Activated CD8-positive, alpha-beta memory T cell treated with anti-CD3 and anti-CD28 coated beads, Interleukin-2, amount 50 U/mL, for 48 hours (primary cell): ENCODE measurements around the gene DNAAF5.

Source experiments
- DNase-seq: peaks from one replicate; pipeline ENCODE4 v3.0.0-alpha.2; 2020

Gene DNAAF5

DNA sequence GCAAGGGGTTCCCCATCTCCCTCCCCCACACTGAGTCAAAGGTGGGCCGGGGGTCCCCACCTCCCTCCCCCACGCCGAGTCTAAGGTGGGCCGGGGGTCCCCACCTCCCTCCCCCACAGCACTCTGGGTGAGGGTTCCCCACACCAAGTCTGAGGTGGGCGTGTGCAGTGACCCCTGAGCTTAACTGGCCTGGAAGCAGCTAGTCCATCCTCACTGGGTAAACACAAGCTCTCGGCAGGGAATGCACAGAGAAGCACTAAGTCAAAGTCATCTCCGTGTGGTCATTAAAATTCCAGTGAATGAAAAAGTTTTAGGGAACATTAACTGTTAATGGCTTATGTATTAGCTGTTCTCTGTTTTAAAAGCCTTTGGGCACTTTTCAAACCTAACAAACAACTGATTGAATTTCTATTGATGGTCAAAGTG is 44.3 kb downstream of the DNAAF5 start:
- DNase-seq = no peak

DNA sequence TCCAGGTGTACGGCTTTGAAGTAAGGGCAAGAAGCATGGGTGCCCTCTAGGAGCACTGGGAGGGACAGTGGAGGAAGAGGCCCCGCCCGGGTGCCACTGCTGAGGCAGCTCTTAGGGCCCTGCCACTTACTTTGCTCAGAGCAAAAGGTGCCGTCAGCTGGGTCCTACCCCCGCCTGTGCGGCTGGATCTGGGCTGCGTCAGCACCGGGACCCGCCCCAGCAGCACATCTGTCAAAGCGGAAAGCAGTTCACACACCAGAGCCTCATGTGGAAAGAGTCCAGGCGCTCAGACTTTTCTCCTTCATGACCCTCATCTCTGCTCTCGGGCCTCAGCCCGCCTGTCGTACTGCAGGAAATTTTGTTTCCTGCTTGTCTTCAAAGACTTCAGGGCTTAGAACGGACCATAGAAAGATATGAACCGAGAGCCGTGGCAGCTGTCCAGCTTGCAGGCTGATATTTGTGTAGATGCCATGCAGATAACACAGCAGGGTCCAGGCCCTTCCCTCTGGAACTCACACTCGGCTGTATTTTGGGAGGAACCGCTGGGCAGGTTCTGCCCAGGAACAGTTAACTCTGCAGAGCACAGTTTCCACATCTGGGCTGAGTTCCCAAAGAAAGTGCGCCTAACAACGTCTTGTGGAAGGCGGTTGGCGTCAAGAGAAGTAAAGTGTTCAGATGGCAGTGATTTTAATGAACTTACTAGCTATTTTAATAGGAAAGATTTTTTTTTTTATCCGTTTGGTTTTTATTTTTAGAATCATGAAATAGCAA is 44.9 kb downstream of the DNAAF5 start:
- no peak for DNase-seq

- DNase-seq = no peak
These were observed 45.5 kb downstream of the DNAAF5 start for GRCh38 chr7:772005-772294.

DNA sequence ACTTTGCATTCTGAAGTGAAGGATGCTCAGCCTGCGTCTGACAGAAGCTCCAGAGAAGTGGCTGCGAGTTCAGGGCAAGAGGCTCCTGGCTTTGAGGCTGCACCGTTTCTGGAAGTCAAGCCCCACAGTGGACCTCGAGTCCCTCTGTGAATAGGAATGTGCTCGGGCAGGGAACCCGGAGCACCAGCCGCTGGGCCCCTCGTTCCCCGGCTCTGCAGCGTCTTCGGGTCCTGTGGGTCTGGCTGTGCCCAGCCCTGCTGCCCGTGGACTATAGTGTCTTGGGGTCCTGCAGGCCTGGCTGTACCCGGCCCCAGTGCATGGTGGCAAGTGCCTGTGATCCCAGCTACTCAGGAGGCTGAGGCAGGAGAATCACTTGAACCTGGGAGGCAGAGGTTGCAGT is 45.9 kb downstream of the DNAAF5 start:
- no peak for DNase-seq

GRCh38 chr7:772861-773621 is 46.5 kb downstream of the DNAAF5 start:
- no peak for DNase-seq

DNA sequence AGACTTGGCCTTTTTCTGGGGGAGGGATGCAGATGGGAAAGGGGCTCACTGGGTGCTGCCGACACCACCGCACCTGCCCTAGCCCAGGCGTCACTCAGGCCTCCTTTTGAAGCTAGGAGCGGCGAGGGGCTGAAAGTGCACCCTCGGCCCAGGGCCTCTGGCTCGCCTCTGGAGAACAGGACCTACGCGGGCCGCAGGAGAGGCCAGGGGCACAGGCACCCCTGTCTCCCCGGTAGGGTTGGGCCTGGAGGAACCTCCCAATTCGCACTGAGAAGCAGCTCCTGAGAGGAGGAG is 47.1 kb downstream of the DNAAF5 start:
- no peak for DNase-seq

DNA sequence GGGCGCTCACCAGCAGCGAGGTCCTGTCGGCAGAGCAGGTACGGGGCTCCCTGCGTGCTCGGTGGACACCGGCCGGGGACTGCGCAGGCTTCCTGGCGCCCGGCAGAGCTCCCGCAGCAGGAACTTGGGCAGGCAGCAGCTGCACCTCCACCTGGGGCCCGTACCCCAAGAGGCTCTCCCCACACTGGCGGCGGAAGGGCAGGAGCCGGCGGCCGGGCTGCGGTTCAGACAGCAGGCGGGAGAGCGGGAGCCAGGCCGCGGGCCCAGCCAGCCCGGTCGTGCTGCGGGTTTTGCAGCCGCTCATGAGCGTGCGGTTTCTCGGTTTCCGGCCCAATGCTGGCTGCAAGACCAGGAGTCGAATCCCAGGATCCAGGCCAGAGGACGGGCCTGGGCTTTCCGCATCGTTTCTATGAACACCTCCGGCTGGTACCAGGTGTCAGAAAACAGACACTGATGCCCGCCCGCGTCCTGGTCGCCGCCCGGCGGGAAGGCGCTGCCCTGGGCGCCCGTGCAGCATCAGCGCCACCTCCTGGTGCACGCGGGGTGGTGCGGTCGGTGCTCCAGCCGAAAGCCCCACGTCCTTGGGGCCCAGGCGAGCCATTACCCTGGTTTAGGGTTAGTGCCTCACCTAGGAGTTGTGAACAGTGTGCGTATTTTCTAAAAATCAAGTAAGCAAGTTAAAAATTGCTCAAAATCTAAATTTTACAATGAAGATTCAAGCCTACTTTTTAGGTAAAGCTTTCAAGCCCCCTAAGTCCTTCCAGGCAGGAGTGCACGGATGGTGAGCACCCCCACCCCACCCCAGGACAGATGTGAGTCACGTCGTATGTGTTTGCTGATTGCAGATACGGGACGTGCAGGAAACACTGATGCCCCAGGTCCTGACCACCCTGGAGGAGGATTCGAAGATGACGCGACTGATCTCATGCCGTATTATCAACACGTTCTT is 47.9 kb downstream of the DNAAF5 start:
- DNase-seq = peak; percentile 91

DNA sequence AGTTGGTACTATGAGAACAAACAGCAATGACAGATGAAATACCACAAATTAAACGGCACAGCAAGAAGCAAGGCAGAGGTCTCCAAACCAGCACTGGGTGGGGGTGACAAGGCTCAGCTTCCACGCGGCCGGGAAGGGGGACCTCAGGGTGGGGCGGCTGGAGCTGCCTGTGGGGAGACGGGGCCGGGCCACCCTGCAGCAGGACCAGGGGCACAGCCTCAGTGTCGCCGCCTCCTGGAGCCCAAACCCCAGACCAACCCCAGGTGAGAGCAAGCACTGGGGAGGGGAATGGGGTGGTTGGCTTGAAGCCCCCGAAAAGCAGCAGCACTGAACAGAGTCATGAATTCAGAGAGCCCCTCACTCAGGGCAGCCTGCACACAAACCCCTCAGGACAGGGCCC is 49.9 kb downstream of the DNAAF5 start:
- DNase-seq = no peak

GRCh38 chr7:776992-777727 is 50.7 kb downstream of the DNAAF5 start:
- no peak for DNase-seq

GRCh38 chr7:777728-778078 is 51.2 kb downstream of the DNAAF5 start:
- no peak for DNase-seq

DNA sequence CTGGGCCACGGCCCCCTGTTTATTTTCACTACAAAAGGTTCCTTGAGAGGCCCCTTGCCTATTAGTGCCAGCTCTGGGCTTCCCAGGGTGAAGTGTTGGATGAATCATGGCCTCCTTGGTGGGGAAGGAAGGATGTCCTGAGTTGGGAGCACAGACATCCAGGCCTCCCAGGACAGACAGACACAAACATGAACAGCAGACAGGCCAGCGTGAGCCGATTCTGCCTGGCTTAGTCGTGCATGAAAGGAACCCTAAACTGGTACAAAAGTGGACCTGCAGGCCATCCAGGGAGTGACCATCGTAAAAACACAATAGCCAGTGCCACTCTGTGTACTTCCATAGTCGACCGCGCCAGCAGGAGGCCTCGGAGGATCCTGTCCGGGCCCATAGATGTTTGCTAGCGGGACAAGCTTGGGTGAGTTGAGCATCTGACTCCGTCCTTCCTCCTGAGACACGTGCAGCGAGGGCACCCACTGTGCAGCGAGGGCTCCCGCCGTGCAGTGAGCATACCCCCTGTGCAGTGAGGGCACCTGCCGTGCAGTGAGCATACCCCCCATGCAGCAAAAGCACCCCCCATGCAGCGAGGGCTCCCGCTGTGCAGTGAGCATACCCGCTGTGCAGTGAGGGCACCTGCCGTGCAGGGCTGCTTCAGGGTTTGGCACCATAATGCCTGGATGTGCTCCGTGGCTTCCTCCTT is 51.9 kb downstream of the DNAAF5 start:
- no peak for DNase-seq

DNA sequence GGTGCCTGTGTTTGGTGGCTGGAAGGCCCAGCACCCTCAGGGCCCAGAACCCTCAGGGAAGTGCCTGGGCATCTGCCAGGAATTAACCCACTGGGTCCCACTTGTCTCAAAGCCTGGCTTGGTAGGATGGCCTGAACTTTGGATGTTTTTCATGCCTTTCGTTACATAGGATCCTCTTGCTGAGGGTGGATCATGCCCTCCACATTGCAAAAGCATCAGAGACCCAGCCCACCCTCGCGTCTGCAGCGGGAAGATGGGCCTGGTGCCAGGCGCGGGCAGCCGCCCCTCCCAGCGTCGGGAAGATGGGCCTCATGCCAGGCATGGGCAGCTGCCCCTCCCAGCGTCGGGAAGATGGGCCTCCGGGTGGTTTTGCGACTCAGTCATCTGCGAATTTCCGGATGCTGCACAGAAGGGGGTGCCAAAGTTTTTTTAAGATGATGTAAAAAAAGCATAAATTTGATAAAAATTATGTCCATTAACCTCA is 52.5 kb downstream of the DNAAF5 start:
- DNase-seq = no peak

DNA sequence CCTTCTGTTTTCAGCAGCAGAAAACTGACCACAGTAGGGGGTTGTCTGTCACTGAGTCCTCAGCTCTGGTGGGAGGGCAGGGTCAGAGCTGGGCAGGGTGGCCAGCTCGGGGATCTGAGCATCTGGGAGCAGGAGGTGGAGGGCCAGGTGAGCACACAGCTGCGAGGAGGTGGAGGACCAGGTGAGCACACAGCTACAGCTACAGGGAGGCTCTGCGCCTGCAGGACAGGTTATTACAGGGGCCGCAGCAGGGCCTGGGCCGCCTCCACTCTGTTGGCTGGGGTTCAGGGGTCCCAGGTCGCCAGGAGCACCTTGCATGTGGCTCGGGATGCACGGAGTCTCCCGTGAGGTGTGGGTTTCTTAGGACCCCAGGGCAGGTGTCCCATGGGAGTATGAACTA is 53.0 kb downstream of the DNAAF5 start:
- no peak for DNase-seq

- no peak for DNase-seq
These were observed 53.6 kb downstream of the DNAAF5 start for GRCh38 chr7:780081-780480.

- DNase-seq = no peak
These were observed 54.0 kb downstream of the DNAAF5 start for GRCh38 chr7:780516-780915.

GRCh38 chr7:781186-781849 is 54.8 kb downstream of the DNAAF5 start:
- no peak for DNase-seq

- DNase-seq = no peak
These were observed 55.5 kb downstream of the DNAAF5 start for GRCh38 chr7:781936-782529.

- no peak for DNase-seq
These were observed 56.4 kb downstream of the DNAAF5 start for GRCh38 chr7:782718-783449.

DNA sequence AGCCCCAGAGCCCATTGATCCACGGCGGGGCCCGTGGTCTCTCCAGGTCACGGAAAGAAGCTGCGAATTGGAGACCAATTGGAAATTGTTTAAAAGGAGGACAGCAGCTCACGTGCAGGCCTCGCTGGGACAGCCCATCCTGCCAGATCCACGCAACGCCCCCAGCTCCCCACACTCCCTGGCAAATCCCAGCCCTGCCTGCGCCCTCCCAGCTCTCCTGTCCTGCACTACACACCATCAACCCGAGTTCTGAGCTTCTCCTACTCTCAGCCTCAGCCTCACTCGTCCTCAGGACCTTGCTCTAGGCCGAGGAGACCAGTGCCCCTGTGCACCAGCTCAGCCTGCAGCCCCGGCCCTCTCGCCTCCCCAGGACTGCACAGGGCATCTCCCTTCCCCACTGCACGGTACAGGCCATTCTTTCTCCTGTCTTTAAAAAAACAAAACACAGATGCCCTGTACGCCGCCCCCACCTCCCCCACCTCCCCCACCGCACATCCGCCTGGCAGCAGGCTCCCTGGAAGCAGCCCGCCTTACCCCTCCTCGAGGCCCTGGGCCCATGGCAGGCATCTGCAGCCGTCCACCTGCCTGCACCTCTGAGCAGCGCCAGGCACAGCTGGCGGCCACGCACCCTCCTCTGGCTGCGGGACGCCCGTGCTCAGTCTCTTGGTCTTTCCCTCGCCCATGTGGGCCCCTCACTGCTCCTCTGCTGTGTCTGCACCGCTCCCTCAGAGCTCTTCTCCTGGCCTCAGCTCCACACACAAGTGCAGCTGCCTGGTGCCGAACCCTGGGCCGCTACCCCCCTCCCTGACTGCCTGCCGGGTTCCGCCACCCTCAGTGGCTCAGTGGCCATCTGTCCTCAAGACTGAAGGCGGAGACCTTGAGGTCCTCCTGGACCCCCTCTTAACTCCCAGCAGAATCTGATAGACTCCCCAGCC is 57.3 kb downstream of the DNAAF5 start:
- DNase-seq = no peak
